Stimulated activated naive CD8-positive, alpha-beta T cell treated with anti-CD3 and anti-CD28 coated beads, Interleukin-15, Interleukin-2, amounts not matched to agents 100 ng/mL and 50 ng/mL, for 24 hours (primary cell): ENCODE results near the gene GMPR.

Experiments used
- H3K27ac Mint-ChIP-seq: one replicate; pipeline ENCODE4 v1.8.0; 2021; ENCODE audit warnings: mild to moderate bottlenecking, mixed read lengths
- H3K27me3 Mint-ChIP-seq: one replicate; pipeline ENCODE4 v1.8.0; 2021; ENCODE audit warnings: mixed read lengths
- H3K36me3 Mint-ChIP-seq: one replicate; pipeline ENCODE4 v1.8.0; 2021; ENCODE audit warnings: low read depth, mixed read lengths
- H3K4me1 Mint-ChIP-seq: one replicate; pipeline ENCODE4 v1.8.0; 2021; ENCODE audit warnings: low read depth, mixed read lengths
- H3K4me3 Mint-ChIP-seq: one replicate; pipeline ENCODE4 v1.8.0; 2021; ENCODE audit warnings: mild to moderate bottlenecking, mixed read lengths
- H3K9me3 Mint-ChIP-seq: one replicate; pipeline ENCODE4 v1.8.0; 2021; ENCODE audit warnings: mixed read lengths

Gene GMPR

GRCh38 chr6:16232086-16232485 lies 6.3 kb upstream of the GMPR start:
- H3K36me3 Mint-ChIP-seq, result no peaks in the 10 kb centered on the region
- H3K4me3 Mint-ChIP-seq, result no peak overlapping the region
- H3K9me3 Mint-ChIP-seq, result no peaks in the 10 kb centered on the region
- H3K27me3 Mint-ChIP-seq, result peaks cover 30% of the 10 kb centered on the region
- H3K4me1 Mint-ChIP-seq, result peaks cover 10% of the 10 kb centered on the region
- H3K27ac Mint-ChIP-seq, result no peak overlapping the region

GRCh38 chr6:16236009-16236501 lies 2.3 kb upstream of the GMPR start:
- Mint-ChIP-seq H3K27me3 (peaks cover 40% of the 10 kb centered on the region), H3K4me3 (no peak overlapping the region), H3K27ac (peak overlapping the region; percentile 24), H3K4me1 (peaks cover 28% of the 10 kb centered on the region), H3K36me3 (no peaks in the 10 kb centered on the region), H3K9me3 (no peaks in the 10 kb centered on the region)

DNA sequence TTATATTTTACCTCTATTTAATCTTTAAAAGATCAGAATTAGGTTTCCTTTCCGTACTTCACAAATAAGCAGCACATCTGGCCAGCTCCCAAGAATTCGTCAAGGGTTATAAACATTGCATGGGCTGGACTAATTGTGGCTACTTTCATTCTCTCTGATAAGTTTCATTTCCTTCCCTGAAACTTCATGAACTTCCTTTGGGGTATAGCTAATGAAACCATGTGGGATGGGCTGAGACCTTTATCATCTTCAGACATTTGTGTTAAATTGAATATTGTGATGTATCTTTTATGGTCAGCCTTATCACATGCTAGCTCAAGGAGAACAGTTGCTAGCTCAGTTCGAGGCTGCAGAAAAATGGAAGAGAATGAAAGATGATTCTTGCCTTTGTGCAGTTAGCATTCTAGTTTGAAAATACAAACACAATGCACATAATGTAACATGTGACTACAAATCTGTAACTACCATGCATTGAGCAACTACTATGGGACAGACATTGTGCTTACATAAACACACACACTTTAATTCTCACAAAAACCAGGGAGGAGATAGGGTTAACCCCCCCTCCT lies 1.7 kb upstream of the GMPR start:
- Mint-ChIP-seq H3K4me3 (peak overlapping the region; percentile 12), H3K27ac (no peak overlapping the region), H3K27me3 (peaks cover 43% of the 10 kb centered on the region), H3K36me3 (no peaks in the 10 kb centered on the region), H3K9me3 (no peaks in the 10 kb centered on the region), H3K4me1 (peaks cover 28% of the 10 kb centered on the region)

DNA sequence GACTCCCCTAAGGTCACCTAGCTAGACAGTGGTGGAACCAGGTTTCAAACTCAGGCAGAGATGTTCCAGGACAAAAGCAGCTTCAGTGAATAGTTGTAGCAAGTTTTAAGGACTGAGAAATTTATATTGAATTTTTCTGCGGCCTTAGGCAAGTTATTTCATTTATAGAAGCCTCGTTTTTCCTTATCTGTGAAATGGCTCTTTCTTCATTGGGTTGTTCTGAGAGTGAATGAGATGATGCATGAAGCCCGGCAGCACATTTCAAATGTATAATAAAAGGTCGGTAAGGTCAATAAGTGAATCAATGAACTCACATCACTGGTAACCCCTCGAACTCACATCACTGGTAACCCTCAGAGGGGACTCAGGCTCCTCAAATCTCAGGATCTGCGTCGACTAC lies 1.1 kb upstream of the GMPR start:
- Mint-ChIP-seq H3K27me3 (peaks cover 43% of the 10 kb centered on the region), H3K27ac (no peak overlapping the region), H3K4me3 (peak overlapping the region; percentile 86), H3K4me1 (peaks cover 28% of the 10 kb centered on the region), H3K36me3 (no peaks in the 10 kb centered on the region), H3K9me3 (no peaks in the 10 kb centered on the region)

GRCh38 chr6:16238963-16239797 lies 793 bp downstream of the GMPR start:
- H3K27me3 Mint-ChIP-seq, result peaks cover 39% of the 10 kb centered on the region
- no peaks in the 10 kb centered on the region for H3K36me3 Mint-ChIP-seq
- peaks cover 28% of the 10 kb centered on the region for H3K4me1 Mint-ChIP-seq
- H3K9me3 Mint-ChIP-seq, result no peaks in the 10 kb centered on the region
- H3K27ac Mint-ChIP-seq, result peak overlapping the region; percentile 36
- H3K4me3 Mint-ChIP-seq, result peak overlapping the region; percentile 86

DNA sequence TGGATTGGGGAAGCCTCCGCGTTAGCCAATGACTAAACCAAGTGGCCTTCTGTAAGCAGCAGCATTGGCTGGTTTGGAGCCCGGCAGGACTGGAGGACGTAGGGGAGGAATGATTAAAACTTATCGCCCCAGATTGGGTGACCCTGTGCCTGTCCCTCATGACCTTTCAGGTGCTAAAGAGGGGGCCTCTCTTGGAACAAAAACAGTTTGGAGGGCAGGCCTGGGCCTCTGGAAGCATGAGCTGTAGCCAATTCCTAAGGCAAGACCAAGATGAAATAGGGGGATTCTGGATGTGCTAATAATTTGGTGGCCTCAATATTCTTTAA lies 1.4 kb downstream of the GMPR start:
- peaks cover 39% of the 10 kb centered on the region for H3K27me3 Mint-ChIP-seq
- H3K4me1 Mint-ChIP-seq, result peaks cover 28% of the 10 kb centered on the region
- peak overlapping the region; percentile 86 for H3K4me3 Mint-ChIP-seq
- H3K36me3 Mint-ChIP-seq, result no peaks in the 10 kb centered on the region
- no peak overlapping the region for H3K27ac Mint-ChIP-seq
- H3K9me3 Mint-ChIP-seq, result no peaks in the 10 kb centered on the region

GRCh38 chr6:16240589-16241320 lies 2.4 kb downstream of the GMPR start:
- Mint-ChIP-seq H3K4me3 (no peak overlapping the region), H3K36me3 (no peaks in the 10 kb centered on the region), H3K9me3 (no peaks in the 10 kb centered on the region), H3K27me3 (peaks cover 33% of the 10 kb centered on the region), H3K27ac (no peak overlapping the region), H3K4me1 (peaks cover 28% of the 10 kb centered on the region)

DNA sequence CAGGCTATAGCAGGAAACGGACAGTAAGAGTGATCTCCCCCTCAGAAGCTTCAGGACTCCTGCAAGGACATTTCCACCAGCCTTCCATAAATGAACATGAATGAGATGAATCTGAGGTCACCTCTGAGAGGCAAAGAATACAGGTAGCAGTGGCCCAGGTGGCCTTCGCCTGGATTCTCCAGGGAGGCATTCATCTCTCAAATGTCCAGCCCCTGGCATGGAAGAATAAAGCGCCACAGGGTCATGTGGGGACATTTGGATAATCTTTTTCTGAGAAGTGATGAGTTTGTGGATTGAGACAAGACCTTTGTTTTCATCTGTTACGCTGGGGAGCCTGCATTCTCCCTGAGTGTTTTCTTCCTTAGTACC lies 2.9 kb downstream of the GMPR start:
- peaks cover 27% of the 10 kb centered on the region for H3K27me3 Mint-ChIP-seq
- H3K9me3 Mint-ChIP-seq, result no peaks in the 10 kb centered on the region
- no peak overlapping the region for H3K27ac Mint-ChIP-seq
- no peak overlapping the region for H3K4me3 Mint-ChIP-seq
- H3K4me1 Mint-ChIP-seq, result peaks cover 25% of the 10 kb centered on the region
- H3K36me3 Mint-ChIP-seq, result no peaks in the 10 kb centered on the region

DNA sequence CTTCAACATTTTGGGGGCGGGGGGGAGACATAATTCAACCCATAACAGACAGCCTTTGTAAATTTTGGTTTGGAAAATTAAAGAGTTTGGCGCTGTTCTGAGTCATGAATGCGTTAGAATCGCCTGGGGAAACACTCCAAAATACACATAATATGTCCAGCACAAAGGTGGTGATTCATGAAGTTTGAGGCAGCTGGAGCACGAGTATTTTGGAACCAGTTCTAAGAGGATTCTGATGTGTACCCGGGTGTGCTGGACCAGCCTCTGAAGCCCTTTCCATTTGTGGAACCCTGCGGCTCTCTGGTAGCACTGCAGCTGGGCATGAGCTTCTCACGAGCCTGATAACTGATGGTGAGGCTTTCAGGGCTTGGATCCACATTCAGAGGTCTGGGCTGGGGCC lies 4.7 kb downstream of the GMPR start:
- Mint-ChIP-seq H3K4me1 (peaks cover 9% of the 10 kb centered on the region), H3K4me3 (no peak overlapping the region), H3K9me3 (no peaks in the 10 kb centered on the region), H3K27me3 (peaks cover 14% of the 10 kb centered on the region), H3K27ac (no peak overlapping the region), H3K36me3 (no peaks in the 10 kb centered on the region)

DNA sequence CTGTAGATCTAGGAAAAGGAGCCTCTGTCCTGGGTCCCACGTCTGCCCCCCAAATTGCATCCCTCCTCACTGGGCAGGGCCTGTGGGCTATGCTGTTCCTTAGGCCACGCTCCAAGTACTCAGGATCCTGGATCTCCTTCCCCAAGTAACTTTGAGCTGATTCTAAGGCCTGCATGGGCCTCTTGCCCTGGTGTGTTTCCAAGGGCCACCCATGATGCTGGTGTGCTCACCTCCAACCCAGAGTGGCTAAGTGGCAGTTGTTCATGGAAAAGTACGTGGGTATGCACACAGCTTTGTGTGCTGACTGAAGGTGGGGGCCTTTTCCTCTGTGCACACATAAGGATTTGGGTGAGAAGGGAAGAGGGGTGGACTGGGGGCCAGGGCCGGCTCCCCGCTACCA lies 5.3 kb downstream of the GMPR start:
- H3K27ac Mint-ChIP-seq, result no peak overlapping the region
- no peak overlapping the region for H3K4me3 Mint-ChIP-seq
- peaks cover 7% of the 10 kb centered on the region for H3K4me1 Mint-ChIP-seq
- H3K9me3 Mint-ChIP-seq, result no peaks in the 10 kb centered on the region
- no peaks in the 10 kb centered on the region for H3K36me3 Mint-ChIP-seq
- peaks cover 13% of the 10 kb centered on the region for H3K27me3 Mint-ChIP-seq

DNA sequence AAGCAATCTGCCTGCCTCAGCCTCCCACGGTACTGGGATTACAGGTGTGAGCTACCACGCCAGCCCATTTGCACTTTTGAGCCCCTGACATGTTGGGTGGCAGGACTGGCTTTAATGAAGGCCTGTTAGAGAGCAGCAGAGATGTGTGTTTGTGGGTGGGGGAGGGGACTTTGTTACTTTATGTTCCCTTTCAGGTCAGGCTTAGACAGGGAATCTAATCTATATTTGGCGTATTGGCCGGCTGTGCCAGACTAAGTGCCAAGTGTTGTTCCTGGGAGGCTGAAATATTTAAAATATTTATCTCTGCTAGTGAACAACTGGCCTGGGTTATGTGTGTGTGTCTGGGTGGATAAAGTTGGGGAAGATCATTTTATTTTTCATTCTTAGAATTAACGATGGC lies 6.1 kb downstream of the GMPR start:
- Mint-ChIP-seq H3K27me3 (peaks cover 5% of the 10 kb centered on the region), H3K9me3 (no peaks in the 10 kb centered on the region), H3K27ac (no peak overlapping the region), H3K36me3 (no peaks in the 10 kb centered on the region), H3K4me1 (no peaks in the 10 kb centered on the region), H3K4me3 (no peak overlapping the region)

DNA sequence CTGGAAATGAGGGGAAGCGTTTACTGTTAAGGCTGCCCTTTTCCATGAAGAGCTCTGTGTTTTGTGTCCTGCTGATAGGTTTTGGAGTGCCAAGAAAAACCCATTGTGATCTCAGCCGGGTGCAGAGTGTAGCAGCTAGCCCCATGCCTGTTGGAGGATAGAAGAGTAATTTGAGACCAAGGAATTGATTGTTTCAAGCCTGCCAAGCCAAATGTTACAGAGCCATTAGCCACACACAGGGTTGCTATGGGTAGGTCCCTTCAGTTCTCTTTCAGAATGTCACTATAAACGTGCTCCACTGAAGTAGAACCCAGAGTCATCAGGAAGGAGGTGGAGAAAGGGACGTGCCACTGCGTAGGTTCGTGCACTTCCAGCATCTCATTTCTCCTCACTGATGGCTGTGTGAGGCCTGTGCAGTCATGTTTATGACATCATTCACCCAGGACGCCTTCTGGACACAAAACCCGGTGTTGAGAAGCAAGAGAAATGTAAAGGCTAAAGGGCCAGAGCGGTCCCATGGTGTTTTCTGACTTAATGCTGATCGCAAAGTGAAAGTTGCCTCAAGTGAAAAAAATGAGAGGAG lies 6.6 kb downstream of the GMPR start:
- H3K36me3 Mint-ChIP-seq, result no peaks in the 10 kb centered on the region

GRCh38 chr6:16248271-16248853 lies 10.0 kb downstream of the GMPR start:
- peaks cover 10% of the 10 kb centered on the region for H3K4me1 Mint-ChIP-seq
- H3K27ac Mint-ChIP-seq, result no peak overlapping the region
- H3K4me3 Mint-ChIP-seq, result no peak overlapping the region
- no peaks in the 10 kb centered on the region for H3K9me3 Mint-ChIP-seq
- H3K27me3 Mint-ChIP-seq, result no peaks in the 10 kb centered on the region
- no peaks in the 10 kb centered on the region for H3K36me3 Mint-ChIP-seq

More for the DNA sequence above, 6.6 kb downstream of the GMPR start:
- Mint-ChIP-seq H3K27ac (no peak overlapping the region), H3K4me1 (no peaks in the 10 kb centered on the region), H3K9me3 (no peaks in the 10 kb centered on the region), H3K27me3 (peaks cover 5% of the 10 kb centered on the region), H3K4me3 (no peak overlapping the region)

DNA sequence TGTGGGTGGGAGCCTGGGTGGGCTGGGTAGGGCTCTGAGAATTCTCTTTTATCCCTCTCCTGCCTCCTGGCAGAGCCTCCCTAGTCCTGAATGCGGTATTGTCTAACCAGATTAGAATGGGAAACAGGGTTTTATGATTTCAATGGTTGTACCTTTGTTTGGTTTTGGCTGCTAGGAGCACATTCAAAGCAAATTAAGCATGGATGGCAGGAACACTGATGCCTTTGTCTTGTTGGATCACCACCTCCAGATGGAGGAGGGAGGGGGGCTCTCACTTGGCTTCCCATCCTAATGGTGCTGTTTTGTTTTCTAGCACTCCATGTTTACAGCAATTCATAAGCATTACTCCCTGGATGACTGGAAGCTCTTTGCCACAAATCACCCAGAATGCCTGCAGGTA lies 11.6 kb downstream of the GMPR start:
- Mint-ChIP-seq H3K4me1 (peaks cover 12% of the 10 kb centered on the region), H3K36me3 (no peaks in the 10 kb centered on the region), H3K27ac (no peak overlapping the region), H3K4me3 (no peak overlapping the region), H3K9me3 (no peaks in the 10 kb centered on the region), H3K27me3 (no peaks in the 10 kb centered on the region)

- Mint-ChIP-seq H3K4me3 (no peak overlapping the region), H3K9me3 (no peaks in the 10 kb centered on the region), H3K27ac (no peak overlapping the region), H3K4me1 (peaks cover 12% of the 10 kb centered on the region), H3K36me3 (no peaks in the 10 kb centered on the region), H3K27me3 (no peaks in the 10 kb centered on the region)
Observed at GRCh38 chr6:16251706-16252105, 13.3 kb downstream of the GMPR start.
